ENCODE data around the gene ZNF419.
"Not testable (repeated sequence)": the region's sequence is repeated elsewhere in the genome, so short reads cannot be mapped to it uniquely, and the experiment has no call there.

ZNF419 gene

DNA sequence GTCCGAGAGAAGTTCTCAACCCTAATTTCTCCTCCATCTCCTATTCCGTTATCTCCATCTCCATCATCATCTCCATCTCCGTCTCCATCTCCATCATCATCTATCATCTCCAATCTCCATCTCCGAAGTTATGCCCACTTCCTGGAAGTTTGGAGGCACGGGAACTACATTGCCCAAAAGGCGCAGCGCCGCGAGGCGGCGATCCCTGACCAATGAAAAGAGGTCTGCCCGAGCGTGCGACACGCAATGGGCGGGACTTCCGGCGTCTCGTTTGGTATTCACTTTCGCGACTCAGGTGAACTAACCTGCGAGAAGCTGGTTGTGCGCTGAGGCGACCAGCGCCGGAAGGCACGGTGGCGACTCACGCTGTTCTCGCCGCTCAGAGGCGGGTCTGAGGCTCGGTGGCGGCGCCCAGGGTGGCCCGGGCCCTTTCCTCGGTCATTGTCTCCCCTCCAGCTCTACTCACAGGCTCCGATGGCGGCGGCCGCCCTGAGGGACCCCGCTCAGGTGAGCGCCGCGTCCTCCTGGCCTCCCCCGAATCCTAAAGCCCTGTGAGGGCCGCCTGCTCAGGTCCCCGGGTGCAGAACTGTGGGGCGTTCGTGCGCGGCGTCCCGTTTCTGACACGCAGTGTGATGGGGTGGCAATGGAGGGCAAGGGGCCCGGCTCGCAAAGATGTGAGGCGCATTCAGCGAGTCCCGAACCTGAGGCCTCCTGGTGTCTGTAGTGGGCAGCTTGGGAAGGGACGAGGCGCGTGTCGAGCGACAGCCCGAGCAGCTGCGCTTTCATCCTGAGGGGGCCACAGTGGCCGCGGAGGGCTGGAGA, at the start of gene ZNF419:
Gene ZNF419 (plus strand): TSS at position 274 of the 822 bp plus-strand sequence. CDS start 201 bp downstream, at position 475.
- peak; percentile 98 for DNase-seq

DNA sequence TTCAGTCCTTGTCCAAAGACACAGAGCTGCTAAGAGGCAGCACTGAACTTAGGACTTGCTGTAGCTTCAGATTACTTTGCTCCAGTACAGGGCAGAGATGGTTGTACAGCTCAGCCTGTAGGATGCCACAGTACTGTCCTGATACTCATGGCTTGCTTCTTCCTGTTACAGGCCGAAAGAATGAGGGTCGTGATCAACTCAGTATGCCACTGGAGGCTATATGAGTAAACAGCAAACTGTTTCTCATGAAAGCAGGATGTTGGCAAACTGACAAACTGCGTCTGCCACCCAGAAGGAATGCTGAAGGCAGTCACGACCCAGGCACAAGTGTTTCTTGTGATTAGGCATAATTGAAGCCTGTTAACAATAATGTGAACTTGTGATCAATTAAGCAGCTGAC, 49.6 kb upstream of the ZNF419 start:
- no peak for DNase-seq

DNA sequence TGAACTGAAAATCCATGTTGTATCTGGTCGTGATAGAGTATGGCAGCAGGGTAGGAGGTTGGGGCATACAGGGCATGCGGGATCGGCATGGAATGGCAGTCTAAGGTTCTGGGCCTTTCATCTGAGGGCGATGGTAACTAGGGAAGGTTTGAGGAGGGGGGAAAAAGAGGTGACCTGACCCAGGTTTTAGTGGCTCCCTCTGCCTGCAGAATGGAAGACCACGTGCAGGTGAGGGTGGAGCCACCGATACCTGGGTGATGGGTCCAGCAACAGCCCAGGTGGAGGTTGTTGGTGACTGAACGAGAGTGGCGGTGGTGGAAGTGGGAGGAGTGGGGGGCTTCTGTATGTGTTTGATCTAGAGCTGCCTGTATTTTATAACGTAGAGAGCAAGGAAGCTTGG, 48.6 kb upstream of the ZNF419 start:
- DNase-seq, result no peak

DNA sequence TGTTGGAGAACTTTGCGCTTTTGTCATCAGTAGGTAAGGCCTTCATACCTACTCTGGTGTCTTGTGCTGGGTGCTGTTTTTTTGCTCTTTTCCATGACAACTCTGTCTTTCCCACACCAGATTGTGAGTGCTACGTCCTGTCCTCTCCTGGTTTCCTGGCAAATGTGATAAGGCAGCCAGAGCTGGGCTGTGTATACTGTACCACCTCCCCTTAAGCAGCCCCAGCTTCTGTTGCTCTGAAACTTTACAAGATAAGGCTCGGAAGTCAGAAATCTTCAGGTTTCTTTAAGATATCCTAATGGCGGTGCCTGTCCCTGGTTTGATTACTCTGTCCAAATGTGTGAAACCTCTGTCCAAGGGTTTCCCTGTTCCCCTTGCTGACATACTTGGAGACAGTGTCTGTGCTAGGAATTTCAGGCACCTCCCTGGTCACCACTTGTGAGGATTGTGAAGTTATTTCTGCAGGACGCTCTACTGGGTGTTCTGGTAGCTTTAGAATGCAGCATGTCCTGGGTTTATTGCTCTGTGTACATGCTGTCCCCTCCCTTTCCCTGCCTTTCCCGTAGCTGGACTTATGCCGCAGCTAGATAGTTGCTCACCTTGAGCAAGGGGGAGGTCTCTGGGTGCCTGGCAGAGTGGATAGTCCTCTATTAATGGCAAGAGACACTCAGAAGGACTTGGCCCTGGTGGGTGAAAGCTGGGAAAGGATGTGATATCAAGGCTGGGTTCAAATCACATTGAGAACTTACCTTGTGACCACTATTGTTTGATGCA, 45.4 kb upstream of the ZNF419 start:
- DNase-seq, result no peak

DNA sequence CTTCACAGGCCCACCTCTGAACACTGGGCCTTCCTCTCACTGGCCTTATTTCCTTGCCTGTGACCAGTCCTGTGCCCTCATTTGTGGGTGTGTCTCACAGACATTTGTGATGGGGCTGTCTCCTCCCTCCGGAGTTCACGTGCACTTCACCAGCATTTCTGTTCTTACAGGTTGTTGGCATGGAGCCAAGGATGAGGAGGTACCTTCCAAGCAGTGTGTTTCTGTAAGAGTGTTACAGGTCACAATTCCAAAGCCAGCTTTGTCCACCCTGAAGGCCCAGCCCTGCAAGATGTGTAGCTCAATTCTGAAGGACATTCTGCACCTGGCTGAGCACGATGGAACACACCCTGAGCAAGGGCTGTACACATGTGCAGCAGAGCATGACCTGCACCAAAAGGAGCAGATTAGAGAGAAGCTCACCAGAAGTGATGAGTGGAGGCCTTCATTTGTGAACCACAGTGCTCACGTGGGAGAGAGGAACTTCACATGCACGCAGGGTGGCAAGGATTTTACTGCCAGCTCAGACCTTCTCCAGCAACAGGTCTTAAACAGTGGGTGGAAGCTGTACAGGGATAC, 44.3 kb upstream of the ZNF419 start:
- no peak for DNase-seq

DNA sequence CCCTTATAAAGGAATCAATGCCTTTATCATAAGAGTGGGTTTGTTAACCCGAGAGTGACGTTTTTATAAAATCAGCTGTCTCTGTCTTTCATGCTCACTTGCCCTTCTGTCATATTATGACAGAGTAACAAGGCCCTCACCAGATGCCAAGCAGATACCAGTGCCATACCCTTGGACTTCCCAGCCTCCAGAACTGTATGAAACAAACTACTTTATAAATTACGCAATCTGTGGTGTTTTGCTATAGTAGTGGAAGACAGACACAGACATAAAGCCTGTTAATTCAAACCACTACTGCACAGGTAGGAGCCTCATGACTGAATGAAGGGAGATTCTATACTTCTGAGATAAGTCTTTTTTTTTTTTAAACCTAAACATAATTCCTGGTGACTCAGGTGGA, 35.2 kb upstream of the ZNF419 start:
- no peak for DNase-seq

DNA sequence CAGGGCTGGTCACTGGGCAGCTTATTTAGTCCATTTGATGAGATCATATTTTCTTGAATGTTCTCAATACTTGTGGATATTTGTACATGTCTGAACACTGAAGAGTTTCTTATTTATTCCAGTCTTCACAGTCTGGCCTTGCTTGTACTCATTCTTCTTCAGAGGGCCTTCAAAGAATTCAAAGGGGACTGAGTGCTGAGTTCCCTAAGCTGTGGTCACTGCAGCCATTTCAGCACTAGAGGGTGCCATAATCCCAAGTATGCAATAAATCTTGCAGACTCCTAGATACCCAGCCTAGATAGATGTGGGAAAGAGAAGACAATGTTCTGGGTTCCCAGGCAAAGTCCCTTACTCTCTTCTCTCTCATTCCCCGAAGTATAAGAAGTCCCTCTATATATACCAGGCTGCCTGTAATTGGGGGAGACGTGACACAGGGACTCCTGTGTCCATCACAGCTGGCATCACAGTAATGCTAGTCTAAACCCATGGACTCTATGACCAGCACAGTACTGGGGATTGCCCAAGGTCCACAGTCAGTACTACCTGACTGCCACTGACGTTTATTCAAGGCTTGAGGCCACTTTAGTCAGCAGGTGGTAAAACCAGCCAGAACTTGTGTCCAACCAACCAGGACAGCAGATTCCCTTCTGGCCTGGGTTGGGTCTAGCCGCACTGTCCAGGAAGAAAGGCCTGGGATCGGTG, 21.7 kb upstream of the ZNF419 start:
- DNase-seq, result peak; percentile 6

DNA sequence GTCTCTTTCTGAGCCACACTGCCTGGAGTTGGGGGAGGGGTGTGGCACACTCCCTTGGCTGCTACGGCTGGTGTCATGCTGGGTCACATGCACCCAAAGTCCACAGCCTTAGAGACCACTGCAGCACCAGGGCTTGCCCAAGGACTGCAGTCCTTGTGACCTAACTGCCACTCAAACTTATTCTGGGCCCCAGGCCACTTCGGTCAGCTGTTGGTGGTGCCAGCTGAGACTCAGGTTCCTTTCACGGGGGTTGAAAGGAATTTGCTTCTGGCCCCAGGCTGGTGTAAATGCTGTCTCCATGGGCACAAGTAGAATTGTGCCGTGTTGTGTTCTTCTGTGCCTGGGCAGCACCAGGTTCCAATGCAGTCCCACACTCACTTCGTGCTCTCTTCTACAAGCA, 21.1 kb upstream of the ZNF419 start:
- no peak for DNase-seq

DNA sequence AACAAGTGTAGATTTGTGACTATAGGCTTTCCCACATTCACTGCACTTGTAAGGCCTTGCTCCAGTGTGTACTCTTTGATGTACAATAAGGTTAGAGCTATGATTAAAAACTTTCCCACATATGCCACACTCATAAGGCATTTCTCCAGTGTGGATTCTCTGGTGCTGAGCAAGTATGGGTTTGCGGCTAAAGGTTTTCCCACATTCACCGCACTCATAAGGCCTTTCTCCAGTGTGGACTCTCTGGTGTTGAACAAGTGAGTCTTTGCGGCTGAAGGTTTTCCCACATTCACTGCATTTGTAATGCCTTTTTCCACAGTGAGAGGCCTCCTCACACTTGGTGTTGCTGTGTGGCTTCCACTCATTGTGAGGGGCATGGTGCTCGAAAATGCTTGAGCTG, 13.9 kb upstream of the ZNF419 start:
- no peak for DNase-seq

DNA sequence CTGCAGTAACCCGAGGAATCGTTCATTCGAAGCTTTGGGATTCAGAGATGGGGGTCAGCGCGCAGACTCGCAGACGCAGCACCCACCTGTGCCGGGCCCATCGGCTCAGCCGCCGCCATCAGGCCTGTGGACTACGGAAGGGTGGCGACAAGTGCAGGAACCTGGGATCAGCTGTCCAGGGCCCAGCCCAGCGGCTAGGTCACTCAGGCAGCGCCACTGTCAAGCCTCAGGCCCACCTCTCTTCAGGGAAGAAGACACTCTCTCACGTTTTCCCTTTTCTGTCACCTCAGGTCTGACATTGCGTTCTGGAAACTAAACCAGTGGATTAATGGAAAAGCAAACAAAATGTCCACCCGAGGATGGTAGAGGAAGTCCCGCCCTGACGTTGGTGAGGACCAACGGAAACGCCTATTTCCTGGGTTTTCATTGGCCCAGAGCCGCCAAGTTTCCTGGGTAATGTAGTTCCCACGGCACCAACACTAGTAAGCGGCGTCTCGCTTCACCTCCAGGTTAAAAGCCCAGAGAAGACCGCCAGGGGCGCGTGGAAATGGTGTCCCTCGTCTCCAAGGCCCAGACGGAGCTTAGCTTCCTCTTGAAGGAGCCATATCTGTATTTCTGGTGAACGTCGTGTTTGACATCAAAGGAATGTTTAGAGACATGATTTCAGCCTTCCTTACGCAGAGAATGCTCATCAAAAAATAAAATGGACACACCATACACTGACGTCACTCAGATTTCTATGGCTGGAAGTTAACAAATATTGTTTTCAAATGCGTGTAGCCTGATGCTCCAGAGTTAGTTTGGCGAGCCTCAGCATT, 10.2 kb upstream of the ZNF419 start, which contains the start of gene ZNF772:
Gene ZNF772 (minus strand): TSS at position 376 of the 818 bp plus-strand sequence. CDS start 257 bp downstream, at position 119.
- DNase-seq, result peak; percentile 89

DNA sequence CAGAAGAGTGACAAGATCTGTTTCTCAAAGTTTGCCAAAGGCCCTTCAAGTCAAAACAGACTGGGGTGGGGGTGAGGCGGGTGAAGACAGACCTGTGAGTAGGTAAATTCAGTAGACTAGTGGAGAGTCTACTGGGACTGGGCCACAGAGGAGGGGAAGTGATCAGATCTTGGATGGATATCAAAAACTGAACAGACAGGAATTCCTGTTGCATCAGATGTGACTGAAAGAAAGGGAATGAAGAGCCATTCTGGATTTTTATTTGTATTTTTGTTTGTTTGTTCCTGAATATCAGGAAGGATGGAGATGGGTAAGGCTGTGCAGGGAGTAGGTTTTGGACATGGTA, 722 bp downstream of the ZNF419 start:
- DNase-seq, result not testable (repeated sequence)

DNA sequence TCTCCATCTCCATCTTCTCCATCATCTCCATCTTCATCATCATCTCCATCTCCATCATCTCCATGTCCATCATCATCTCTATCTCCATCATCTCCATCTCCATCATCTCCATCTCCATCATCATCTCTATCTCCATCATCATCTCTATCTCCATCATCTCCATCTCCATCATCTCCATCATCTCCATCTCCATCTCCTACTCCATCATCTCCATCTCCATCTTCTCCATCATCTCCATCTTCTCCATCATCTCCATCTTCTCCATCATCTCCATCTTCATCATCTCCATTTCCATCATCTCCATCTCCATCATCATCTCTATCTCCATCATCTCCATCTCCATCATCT, 11.8 kb downstream of the ZNF419 start:
- DNase-seq, result not testable (repeated sequence)

DNA sequence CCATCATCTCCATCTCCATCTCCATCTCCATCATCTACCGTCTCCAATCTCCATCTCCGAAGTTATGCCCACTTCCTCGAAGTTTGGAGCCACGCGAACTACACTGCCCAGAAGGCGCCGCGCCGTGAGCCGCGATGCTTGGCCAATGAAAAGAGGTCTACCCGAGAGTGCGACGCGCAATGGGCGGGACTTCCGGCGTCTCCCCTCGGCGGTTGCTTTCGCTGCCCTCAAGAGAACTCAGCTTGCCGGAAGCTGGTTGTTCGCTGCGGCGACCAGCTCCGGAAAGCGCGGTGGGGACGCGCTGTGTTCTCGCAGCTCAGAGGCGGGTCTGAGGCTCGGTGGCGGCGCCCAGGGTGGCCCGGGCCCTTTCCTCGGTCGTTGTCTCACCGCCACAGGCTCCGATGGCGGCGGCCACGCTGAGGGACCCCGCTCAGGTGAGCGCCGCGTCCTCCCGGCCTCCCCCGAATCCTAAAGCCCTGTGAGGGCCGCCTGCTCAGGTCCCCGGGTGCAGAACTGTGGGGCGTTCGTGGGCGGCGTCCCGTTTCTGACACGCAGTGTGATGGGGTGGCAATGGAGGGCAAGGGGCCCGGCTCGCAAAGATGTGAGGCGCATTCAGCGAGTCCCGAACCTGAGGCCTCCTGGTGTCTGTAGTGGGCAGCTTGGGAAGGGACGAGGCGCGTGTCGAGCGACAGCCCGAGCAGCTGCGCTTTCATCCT, 12.3 kb downstream of the ZNF419 start, which contains the start of gene ZNF773:
Gene ZNF773 (plus strand): TSS at position 259 of the 716 bp plus-strand sequence. CDS start 143 bp downstream, at position 402.
- peak; percentile 98 for DNase-seq

DNA sequence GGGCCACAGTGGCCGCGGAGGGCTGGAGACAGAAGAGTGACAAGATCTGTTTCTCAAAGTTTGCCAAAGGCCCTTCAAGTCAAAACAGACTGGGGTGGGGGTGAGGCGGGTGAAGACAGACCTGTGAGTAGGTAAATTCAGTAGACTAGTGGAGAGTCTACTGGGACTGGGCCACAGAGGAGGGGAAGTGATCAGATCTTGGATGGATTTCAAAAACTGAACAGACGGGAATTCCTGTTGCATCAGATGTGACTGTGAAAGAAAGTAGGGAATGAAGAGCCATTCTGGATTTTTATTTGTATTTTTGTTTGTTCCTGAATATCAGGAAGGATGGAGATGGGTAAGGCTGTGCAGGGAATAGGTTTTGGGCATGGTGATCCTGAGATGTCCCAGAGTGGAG, 12.8 kb downstream of the ZNF419 start:
- not testable (repeated sequence) for DNase-seq

DNA sequence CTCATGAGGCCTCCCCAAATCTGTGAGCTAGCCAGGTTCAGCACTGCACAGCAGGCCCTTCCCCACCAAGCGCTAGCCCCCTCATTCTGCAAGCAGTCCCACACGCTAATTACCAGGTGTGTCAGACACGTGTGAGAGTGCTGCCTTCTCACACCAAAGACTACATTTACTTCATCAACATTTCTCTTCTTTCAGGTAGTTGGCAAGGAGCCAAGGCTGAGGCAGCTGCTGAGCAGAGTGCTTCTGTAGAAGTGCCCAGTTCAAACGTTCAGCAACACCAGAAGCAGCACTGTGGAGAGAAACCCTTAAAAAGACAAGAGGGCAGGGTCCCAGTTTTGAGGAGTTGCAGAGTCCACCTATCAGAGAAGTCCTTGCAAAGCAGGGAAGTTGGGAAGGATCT, 18.6 kb downstream of the ZNF419 start:
- DNase-seq, result no peak

DNA sequence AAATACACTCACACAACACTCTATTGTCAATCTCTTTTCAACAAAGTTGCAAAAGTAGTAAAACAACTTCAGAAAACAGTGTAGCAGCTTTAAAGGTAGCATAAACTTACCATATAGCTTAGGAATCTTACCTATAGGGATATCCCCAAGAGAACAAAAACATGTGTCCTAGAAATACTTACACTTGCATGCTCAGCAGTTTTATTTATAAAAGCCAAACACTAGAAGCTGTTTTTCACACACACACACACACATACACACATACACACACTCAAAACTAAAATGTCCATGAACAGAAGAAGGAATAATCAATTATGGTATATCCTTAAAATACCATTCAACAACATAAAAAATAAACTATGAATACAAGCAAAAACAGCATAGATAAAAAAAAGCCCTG, 23.9 kb downstream of the ZNF419 start:
- DNase-seq, result no peak

DNA sequence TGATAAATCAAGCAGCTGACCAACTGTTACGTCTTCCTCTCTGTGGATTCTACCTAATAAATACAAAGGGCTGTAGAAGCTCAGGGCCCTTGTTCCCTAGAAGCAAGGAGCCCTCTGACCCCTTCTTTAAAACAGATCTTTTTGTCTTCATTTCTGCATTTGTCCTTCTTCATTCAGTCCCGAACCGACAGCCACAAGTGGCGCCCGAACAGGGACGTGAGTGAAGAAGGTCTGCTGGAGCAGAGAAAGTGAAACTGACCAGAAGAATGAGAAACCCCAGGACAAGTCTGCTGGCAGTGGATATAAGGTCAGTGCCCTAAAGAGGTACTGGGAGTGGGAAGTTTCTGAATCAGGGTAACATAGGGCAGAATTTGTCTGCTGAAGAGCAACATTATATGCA, 25.3 kb downstream of the ZNF419 start:
- DNase-seq, result no peak

DNA sequence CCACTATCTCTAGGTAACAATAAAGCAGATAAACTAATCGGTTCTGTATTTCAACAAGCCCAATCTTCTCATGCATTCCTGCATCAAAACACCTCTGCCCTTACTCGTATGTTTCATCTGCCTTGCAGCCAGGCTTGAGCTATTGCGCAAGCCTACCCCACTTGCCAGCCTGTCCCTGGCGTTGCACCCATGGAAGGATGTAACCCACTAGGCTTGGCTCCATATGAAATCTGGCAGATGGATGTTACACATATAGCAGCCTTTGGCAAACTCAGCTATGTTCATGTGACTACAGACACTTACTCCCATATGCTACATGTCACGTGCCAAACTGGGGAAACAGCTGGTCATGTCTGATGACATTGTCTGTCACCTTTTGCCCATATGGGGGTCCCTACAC, 27.7 kb downstream of the ZNF419 start:
- DNase-seq, result no peak

DNA sequence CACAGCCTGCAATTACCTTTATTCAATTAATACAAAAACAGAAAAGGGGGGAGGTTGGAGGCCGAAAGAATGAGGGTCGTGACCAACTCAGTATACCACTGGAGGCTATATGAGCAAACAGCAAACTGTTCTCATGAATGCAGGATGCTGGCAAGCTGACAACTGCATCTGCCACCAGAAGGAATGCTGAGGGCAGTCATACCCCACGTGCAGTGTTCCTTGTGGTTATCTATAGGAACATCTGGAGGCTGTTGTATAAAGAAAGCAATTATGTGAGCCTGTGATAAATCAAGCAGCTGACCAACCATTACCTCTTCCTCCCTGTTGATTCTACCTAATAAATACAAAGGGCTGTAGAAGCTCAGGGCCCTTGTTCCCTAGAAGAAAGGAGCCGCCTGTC, 30.5 kb downstream of the ZNF419 start:
- DNase-seq, result not testable (repeated sequence)

DNA sequence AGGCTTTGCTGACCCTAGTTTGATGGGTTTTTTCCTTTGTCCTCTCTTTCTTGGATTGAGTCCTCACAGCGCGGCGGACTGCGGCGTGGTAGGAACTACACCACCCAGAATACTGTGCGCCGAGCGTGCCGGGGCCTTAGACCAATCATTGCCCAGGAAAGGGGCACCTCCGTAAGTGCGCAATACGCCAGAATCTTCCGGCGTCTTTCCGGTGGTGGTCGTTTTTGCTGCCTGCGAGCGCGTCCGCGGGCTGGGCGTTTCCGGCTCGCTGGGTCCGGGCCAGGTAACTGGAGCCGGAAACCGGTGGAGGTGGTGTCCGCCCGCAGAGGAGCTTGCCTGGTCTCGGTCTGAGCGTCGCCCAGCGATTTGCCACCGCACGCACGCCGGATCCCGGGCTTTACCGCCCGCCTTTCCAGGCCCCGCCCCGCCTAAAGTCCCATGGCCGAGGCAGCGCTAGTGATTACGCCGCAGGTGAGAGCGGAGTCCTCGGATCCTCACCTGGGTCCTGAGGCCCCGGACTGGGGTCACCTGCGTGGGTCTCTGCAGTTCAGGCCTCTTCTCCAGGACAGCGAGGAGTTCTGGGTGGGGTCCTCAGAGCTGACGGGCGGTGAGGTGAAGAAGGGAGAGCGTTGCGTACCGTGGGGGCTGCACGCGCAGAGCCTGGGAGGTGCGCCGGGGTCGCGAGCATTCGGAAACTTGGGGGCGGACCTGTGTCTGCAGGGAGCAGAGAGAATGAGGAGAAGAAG, 39.8 kb downstream of the ZNF419 start, which contains the start of gene ZNF549:
Gene ZNF549 (plus strand): TSS at position 221 of the 746 bp plus-strand sequence. CDS start 218 bp downstream, at position 439.
- peak; percentile 89 for DNase-seq
